Memory B cell (primary cell): Measurements from ENCODE around the gene NBEA.
A peak's percentile ranks its signal among the peaks of the same experiment; 100 is the strongest.
"Not testable (repeated sequence)": the region's sequence is repeated elsewhere in the genome, so short reads cannot be mapped to it uniquely, and the experiment has no call there.

Source experiments
- ATAC-seq: fragments of 150-1000 bp; cut with Tn5 transposase; 2 replicates; pipeline ENCODE4 v1.10.0; 2021; ENCODE audit warnings: low read depth, mild to moderate bottlenecking, moderate library complexity
- DNase-seq, 2 donors: peaks; one replicate each; pipeline ENCODE4 v3.0.0; 2022; ENCODE audit warnings: low spot score in 2 of 2
- H3K27ac Mint-ChIP-seq: one replicate; pipeline ENCODE4 v1.8.0; 2022; ENCODE audit warnings: mild to moderate bottlenecking, moderate library complexity, mixed read lengths
- H3K27me3 Mint-ChIP-seq: one replicate; pipeline ENCODE4 v1.8.0; 2022; ENCODE audit warnings: mixed read lengths
- H3K36me3 Mint-ChIP-seq: one replicate; pipeline ENCODE4 v1.8.0; 2022; ENCODE audit warnings: mild to moderate bottlenecking, mixed read lengths
- H3K4me1 Mint-ChIP-seq: one replicate; pipeline ENCODE4 v1.8.0; 2022; ENCODE audit warnings: mixed read lengths
- H3K4me3 Mint-ChIP-seq: one replicate; pipeline ENCODE4 v1.8.0; 2022; ENCODE audit warnings: mild to moderate bottlenecking, moderate library complexity, mixed read lengths
- H3K9me3 Mint-ChIP-seq: one replicate; pipeline ENCODE4 v1.8.0; 2022; ENCODE audit warnings: mixed read lengths

Gene NBEA

GRCh38 chr13:34941835-34942731 is at the start of gene NBEA:
NBEA (plus strand) TSS chr13:34942270; CDS start chr13:34942821, 551 bp downstream.
- Mint-ChIP-seq H3K4me3 (peak within 1 kb of the TSS; percentile 94), H3K9me3 (no peaks in the 10 kb centered on the region), H3K36me3 (no peaks in the 10 kb centered on the region), H3K27ac (peak within 1 kb of the TSS; percentile 67), H3K4me1 (peaks cover 23% of the 10 kb centered on the region), H3K27me3 (peaks cover 6% of the 10 kb centered on the region)
- ATAC-seq (peak; percentile 76), DNase-seq (peak; percentile 85 to 88)

- Mint-ChIP-seq H3K4me1 (no peaks in the 10 kb centered on the region), H3K4me3 (no peak overlapping the region), H3K36me3 (no peaks in the 10 kb centered on the region), H3K27ac (no peak overlapping the region), H3K9me3 (no peaks in the 10 kb centered on the region), H3K27me3 (peaks cover 4% of the 10 kb centered on the region)
- DNase-seq (no peak), ATAC-seq (no peak)
These were observed 47.3 kb upstream of the NBEA start for GRCh38 chr13:34894756-34895155.

- ATAC-seq (no peak), DNase-seq (no peak)
- Mint-ChIP-seq H3K4me1 (no peaks in the 10 kb centered on the region), H3K27ac (no peak overlapping the region), H3K36me3 (no peaks in the 10 kb centered on the region), H3K4me3 (no peak overlapping the region), H3K9me3 (no peaks in the 10 kb centered on the region), H3K27me3 (peaks cover 3% of the 10 kb centered on the region)
These were observed 44.9 kb upstream of the NBEA start for GRCh38 chr13:34897220-34897619.

- no peak overlapping the region for H3K4me3 Mint-ChIP-seq
These were observed 42.2 kb upstream of the NBEA start for GRCh38 chr13:34899888-34900287.

GRCh38 chr13:34900288-34900739 is 41.8 kb upstream of the NBEA start:
- H3K27ac Mint-ChIP-seq: no peak overlapping the region
- H3K36me3 Mint-ChIP-seq: no peaks in the 10 kb centered on the region
- H3K9me3 Mint-ChIP-seq: no peaks in the 10 kb centered on the region
- peaks cover 8% of the 10 kb centered on the region for H3K27me3 Mint-ChIP-seq
- DNase-seq (no peak), ATAC-seq (no peak)
- no peak overlapping the region for H3K4me3 Mint-ChIP-seq
- H3K4me1 Mint-ChIP-seq: no peaks in the 10 kb centered on the region

More at GRCh38 chr13:34899888-34900287, 42.2 kb upstream of the NBEA start:
- Mint-ChIP-seq H3K27me3 (peaks cover 8% of the 10 kb centered on the region), H3K27ac (no peak overlapping the region), H3K9me3 (no peaks in the 10 kb centered on the region), H3K4me1 (no peaks in the 10 kb centered on the region), H3K36me3 (no peaks in the 10 kb centered on the region)
- DNase-seq: no peak
- no peak for ATAC-seq

- ATAC-seq: no peak
- no peak overlapping the region for H3K27ac Mint-ChIP-seq
- no peak for DNase-seq
- peaks cover 12% of the 10 kb centered on the region for H3K27me3 Mint-ChIP-seq
- H3K4me1 Mint-ChIP-seq: no peaks in the 10 kb centered on the region
- no peaks in the 10 kb centered on the region for H3K36me3 Mint-ChIP-seq
- no peaks in the 10 kb centered on the region for H3K9me3 Mint-ChIP-seq
- H3K4me3 Mint-ChIP-seq: no peak overlapping the region
These were observed 40.5 kb upstream of the NBEA start for GRCh38 chr13:34901572-34901971.

- DNase-seq: no peak
- Mint-ChIP-seq H3K27me3 (peaks cover 16% of the 10 kb centered on the region), H3K4me3 (no peak overlapping the region), H3K27ac (no peak overlapping the region), H3K36me3 (no peaks in the 10 kb centered on the region), H3K4me1 (no peaks in the 10 kb centered on the region), H3K9me3 (no peaks in the 10 kb centered on the region)
- ATAC-seq: no peak
These were observed 30.9 kb upstream of the NBEA start for GRCh38 chr13:34911159-34911558.

- Mint-ChIP-seq H3K36me3 (no peaks in the 10 kb centered on the region), H3K4me1 (no peaks in the 10 kb centered on the region), H3K27me3 (peaks cover 15% of the 10 kb centered on the region), H3K4me3 (no peak overlapping the region), H3K9me3 (no peaks in the 10 kb centered on the region), H3K27ac (no peak overlapping the region)
- DNase-seq (no peak), ATAC-seq (no peak)
These were observed 29.0 kb upstream of the NBEA start for GRCh38 chr13:34913040-34913439.

- no peaks in the 10 kb centered on the region for H3K9me3 Mint-ChIP-seq
- H3K27me3 Mint-ChIP-seq: peaks cover 15% of the 10 kb centered on the region
- no peaks in the 10 kb centered on the region for H3K4me1 Mint-ChIP-seq
These were observed 27.7 kb upstream of the NBEA start for GRCh38 chr13:34914416-34914815.

GRCh38 chr13:34926508-34926907 is 15.6 kb upstream of the NBEA start:
- no peaks in the 10 kb centered on the region for H3K4me1 Mint-ChIP-seq
- no peak for DNase-seq
- H3K9me3 Mint-ChIP-seq: no peaks in the 10 kb centered on the region
- H3K36me3 Mint-ChIP-seq: no peaks in the 10 kb centered on the region
- peaks cover 4% of the 10 kb centered on the region for H3K27me3 Mint-ChIP-seq
- no peak overlapping the region for H3K27ac Mint-ChIP-seq
- no peak overlapping the region for H3K4me3 Mint-ChIP-seq
- no peak for ATAC-seq

More at GRCh38 chr13:34914416-34914815, 27.7 kb upstream of the NBEA start:
- Mint-ChIP-seq H3K4me3 (no peak overlapping the region), H3K36me3 (no peaks in the 10 kb centered on the region), H3K27ac (no peak overlapping the region)
- DNase-seq: no peak
- ATAC-seq: no peak

GRCh38 chr13:34928676-34929075 is 13.4 kb upstream of the NBEA start:
- H3K36me3 Mint-ChIP-seq, ATAC-seq, DNase-seq, H3K9me3 Mint-ChIP-seq, H3K27ac Mint-ChIP-seq, H3K4me1 Mint-ChIP-seq, H3K4me3 Mint-ChIP-seq: not testable (repeated sequence)
- H3K27me3 Mint-ChIP-seq: peaks cover 11% of the 10 kb centered on the region

- Mint-ChIP-seq H3K36me3 (no peaks in the 10 kb centered on the region), H3K4me1 (no peaks in the 10 kb centered on the region), H3K27me3 (peaks cover 17% of the 10 kb centered on the region), H3K4me3 (no peak overlapping the region), H3K27ac (no peak overlapping the region), H3K9me3 (no peaks in the 10 kb centered on the region)
- ATAC-seq (no peak), DNase-seq (no peak)
These were observed 10.5 kb upstream of the NBEA start for GRCh38 chr13:34931572-34931971.

GRCh38 chr13:34933349-34933748 is 8.7 kb upstream of the NBEA start:
- Mint-ChIP-seq H3K4me1 (no peaks in the 10 kb centered on the region), H3K9me3 (no peaks in the 10 kb centered on the region), H3K27me3 (peaks cover 18% of the 10 kb centered on the region), H3K4me3 (no peak overlapping the region), H3K27ac (no peak overlapping the region), H3K36me3 (no peaks in the 10 kb centered on the region)
- ATAC-seq (no peak), DNase-seq (no peak)

GRCh38 chr13:34933786-34934185 is 8.3 kb upstream of the NBEA start:
- H3K36me3 Mint-ChIP-seq: no peaks in the 10 kb centered on the region
- no peak overlapping the region for H3K27ac Mint-ChIP-seq
- no peak for ATAC-seq
- H3K4me1 Mint-ChIP-seq: no peaks in the 10 kb centered on the region
- peaks cover 21% of the 10 kb centered on the region for H3K27me3 Mint-ChIP-seq
- no peak for DNase-seq
- no peaks in the 10 kb centered on the region for H3K9me3 Mint-ChIP-seq
- no peak overlapping the region for H3K4me3 Mint-ChIP-seq

- DNase-seq: no peak
- Mint-ChIP-seq H3K4me3 (no peak overlapping the region), H3K9me3 (no peaks in the 10 kb centered on the region), H3K27ac (no peak overlapping the region), H3K27me3 (peaks cover 21% of the 10 kb centered on the region), H3K4me1 (no peaks in the 10 kb centered on the region), H3K36me3 (no peaks in the 10 kb centered on the region)
- no peak for ATAC-seq
These were observed 6.2 kb upstream of the NBEA start for GRCh38 chr13:34935841-34936240.
